H9 (cell line): Measurements from ENCODE around the gene TRIO. TPM values are rescaled to one million over a fixed set of nuclear protein-coding genes. Genes with fewer than 3 reads are reported as not detected.
A peak's percentile ranks its signal among the peaks of the same experiment; 100 is the strongest.

ENCODE experiments used
- DNase-seq: peaks from one replicate; pipeline ENCODE4 v3.0.0-alpha.2; 2017
- H2AFZ ChIP-seq: one replicate; pipeline ENCODE4 v1.6.1; 2013; ENCODE audit warnings: mild to moderate bottlenecking, low read length, control low read depth, moderate library complexity
- H2AK5ac ChIP-seq: 2 replicates; pipeline ENCODE4 v1.6.1; 2013; ENCODE audit warnings: low read length, control low read depth, mixed read lengths; ENCODE audit not compliant: insufficient read length
- H2BK120ac ChIP-seq: one replicate; pipeline ENCODE4 v1.6.1; 2013; ENCODE audit warnings: low read depth, mild to moderate bottlenecking, low read length, control low read depth, inconsistent platforms; ENCODE audit not compliant: poor library complexity, severe bottlenecking
- H2BK12ac ChIP-seq: 2 replicates; pipeline ENCODE4 v1.6.1; 2013; ENCODE audit warnings: low read length, control low read depth, mixed read lengths, low read depth; ENCODE audit not compliant: insufficient read length
- H2BK15ac ChIP-seq: 2 replicates; pipeline ENCODE4 v1.6.1; 2013; ENCODE audit warnings: low read depth, low read length, control low read depth
- H2BK20ac ChIP-seq: one replicate; pipeline ENCODE4 v1.6.1; 2013; ENCODE audit warnings: low read depth, mild to moderate bottlenecking, low read length, control low read depth, inconsistent platforms; ENCODE audit not compliant: poor library complexity, severe bottlenecking
- H2BK5ac ChIP-seq: 2 replicates; pipeline ENCODE4 v1.6.1; 2013; ENCODE audit warnings: low read length, control low read depth, mixed read lengths; ENCODE audit not compliant: insufficient read length
- H3K14ac ChIP-seq: 2 replicates; pipeline ENCODE4 v1.6.1; 2013; ENCODE audit warnings: low read length, control low read depth; ENCODE audit not compliant: insufficient read depth
- H3K18ac ChIP-seq: 2 replicates; pipeline ENCODE4 v1.6.1; 2013; ENCODE audit warnings: low read depth, mild to moderate bottlenecking, mixed read lengths, low read length, control low read depth; ENCODE audit not compliant: insufficient read length
- H3K23ac ChIP-seq: 2 replicates; pipeline ENCODE4 v1.6.1; 2013; ENCODE audit warnings: low read length, control low read depth, mixed read lengths, low read depth; ENCODE audit not compliant: insufficient read length
- H3K23me2 ChIP-seq: 2 replicates; pipeline ENCODE4 v1.6.1; 2013; ENCODE audit warnings: low read depth, mild to moderate bottlenecking, mixed read lengths, low read length, control low read depth; ENCODE audit not compliant: insufficient read length, poor library complexity, severe bottlenecking
- H3K27ac ChIP-seq: 2 replicates; pipeline ENCODE4 v1.5.1; 2013; ENCODE audit warnings: low read length, control low read depth, mixed read lengths, low read depth; ENCODE audit not compliant: insufficient read length
- H3K27me3 ChIP-seq: 2 replicates; pipeline ENCODE4 v1.6.1; 2013; ENCODE audit warnings: low read length, control low read depth, inconsistent platforms; ENCODE audit not compliant: insufficient read depth
- H3K4ac ChIP-seq: 2 replicates; pipeline ENCODE4 v1.6.1; 2013; ENCODE audit warnings: low read depth, mild to moderate bottlenecking, control low read depth, inconsistent platforms, low read length, moderate library complexity
- H3K4me1 ChIP-seq: 2 replicates; pipeline ENCODE4 v1.6.1; 2013; ENCODE audit warnings: low read length, control low read depth, inconsistent platforms; ENCODE audit not compliant: insufficient read depth
- H3K4me2 ChIP-seq: 2 replicates; pipeline ENCODE4 v1.6.1; 2013; ENCODE audit warnings: low read length, control low read depth, mixed read lengths; ENCODE audit not compliant: insufficient read length, insufficient read depth
- H3K56ac ChIP-seq: 2 replicates; pipeline ENCODE4 v1.6.1; 2013; ENCODE audit warnings: low read depth, mild to moderate bottlenecking, mixed read lengths, low read length, control low read depth; ENCODE audit not compliant: insufficient read length
- H3K79me1 ChIP-seq: 2 replicates; pipeline ENCODE4 v1.6.1; 2013; ENCODE audit warnings: low read depth, mild to moderate bottlenecking, moderate library complexity, low read length, control low read depth, inconsistent platforms; ENCODE audit not compliant: insufficient read depth, poor library complexity, severe bottlenecking
- H3K79me2 ChIP-seq: 2 replicates; pipeline ENCODE4 v1.6.1; 2013; ENCODE audit warnings: low read length, control low read depth, inconsistent platforms; ENCODE audit not compliant: insufficient read depth
- H3K9ac ChIP-seq: 2 replicates; pipeline ENCODE4 v1.6.1; 2013; ENCODE audit warnings: low read length, control low read depth, mixed read lengths; ENCODE audit not compliant: insufficient read length; ENCODE audit errors: extremely low read depth
- H3K9me3 ChIP-seq: one replicate; pipeline ENCODE4 v1.6.1; 2013; ENCODE audit warnings: low read depth, low read length, inconsistent platforms; ENCODE audit not compliant: control insufficient read depth
- H3T11ph ChIP-seq: one replicate; pipeline ENCODE4 v1.6.1; 2013; ENCODE audit warnings: mild to moderate bottlenecking, low read length, control low read depth, inconsistent platforms
- H4K20me1 ChIP-seq: one replicate; pipeline ENCODE4 v1.6.1; 2013; ENCODE audit not compliant: control insufficient read depth, insufficient read length, insufficient read depth
- H4K5ac ChIP-seq: 2 replicates; pipeline ENCODE4 v1.6.1; 2013; ENCODE audit warnings: low read depth, mild to moderate bottlenecking, mixed read lengths, low read length, control low read depth; ENCODE audit not compliant: insufficient read length
- H4K8ac ChIP-seq: replicated peaks from 2 replicates; pipeline ENCODE4 v1.6.1; 2013; ENCODE audit warnings: low read length, control low read depth, mixed read lengths, low read depth; ENCODE audit not compliant: insufficient read length
- H4K91ac ChIP-seq: 2 replicates; pipeline ENCODE4 v1.6.1; 2013; ENCODE audit warnings: low read depth, mild to moderate bottlenecking, moderate library complexity, mixed read lengths, low read length, control low read depth; ENCODE audit not compliant: insufficient read length
- H3K27ac Mint-ChIP-seq, 3 experiments: 2 replicates in 2 of 3; 3 replicates in 1 of 3; pipeline ENCODE4 v1.8.0; 2020 to 2021; ENCODE audit warnings: mixed read lengths in 3 of 3, mild to moderate bottlenecking in 1 of 3, moderate library complexity in 1 of 3
- H3K27me3 Mint-ChIP-seq: 2 replicates; pipeline ENCODE4 v1.8.0; 2021; ENCODE audit warnings: low read depth, mild to moderate bottlenecking, moderate library complexity, mixed read lengths
- H3K36me3 Mint-ChIP-seq, 3 experiments: 2 replicates in 2 of 3; 3 replicates in 1 of 3; pipeline ENCODE4 v1.8.0; 2020 to 2021; ENCODE audit warnings: low read depth in 3 of 3, mixed read lengths in 3 of 3; ENCODE audit not compliant: insufficient read depth in 1 of 3
- H3K4me1 Mint-ChIP-seq, 2 experiments: 2 replicates each; pipeline ENCODE4 v1.8.0; 2020; ENCODE audit warnings: mixed read lengths in 2 of 2
- H3K4me3 Mint-ChIP-seq, 2 experiments: 2 replicates in 1 of 2; 3 replicates in 1 of 2; pipeline ENCODE4 v1.8.0; 2020 to 2021; ENCODE audit warnings: mild to moderate bottlenecking in 2 of 2, mixed read lengths in 2 of 2, moderate library complexity in 1 of 2
- H3K9me3 Mint-ChIP-seq, 2 experiments: 2 replicates in 1 of 2; 3 replicates in 1 of 2; pipeline ENCODE4 v1.8.0; 2020; ENCODE audit warnings: mild to moderate bottlenecking in 2 of 2, mixed read lengths in 2 of 2, moderate library complexity in 1 of 2
- CTCF ChIP-seq: fragments of 200-600 bp; sonication (generic); conservative IDR thresholded peaks from 3 replicates; pipeline ENCODE4 v1.8.0; 2021; ENCODE audit warnings: antibody characterized with exemption, mild to moderate bottlenecking
- WGBS: extraction: QIAGEN DNeasy Blood & Tissue Kit; methylation state at CpG from one replicate; pipeline ENCODE4 v1.1.7; 2013; ENCODE audit warnings: missing lambda C conversion rate, low lambda C conversion rate, mixed read lengths; ENCODE audit not compliant: insufficient read length; ENCODE audit errors: extremely low coverage; 5-methylcytosine and 5-hydroxymethylcytosine counted together
- total RNA-seq: library from RNA; stranded (reverse); gene quantifications from 2 replicates; pipeline ENCODE4 v1.2.1, GENCODE V29; 2021

The TRIO gene
- total RNA-seq, 1 experiment from 2014 or later, result 87.8 TPM

- no peak overlapping the region for H2BK12ac ChIP-seq
- H3K9ac ChIP-seq, result no peak overlapping the region
- DNase-seq, result no peak
- no peak overlapping the region for H3K4ac ChIP-seq
- no peaks in the 10 kb centered on the region for H3K9me3 Mint-ChIP-seq
- no peak overlapping the region for H4K5ac ChIP-seq
- no peak overlapping the region for H2BK120ac ChIP-seq
- no peak overlapping the region for H2AK5ac ChIP-seq
- H3K56ac ChIP-seq, result no peak overlapping the region
- H2BK5ac ChIP-seq, result no peak overlapping the region
- no peak overlapping the region for H3K18ac ChIP-seq
- H3K4me1 Mint-ChIP-seq, result peaks cover 25 to 27% of the 10 kb centered on the region in 2 experiments
- H2BK15ac ChIP-seq, result no peak overlapping the region
- H3K36me3 Mint-ChIP-seq, result peaks cover 14 to 35% (median 33%) of the 10 kb centered on the region in 3 experiments; a peak in 6 of 7 replicates
- TF ChIP-seq CTCF, result no peak
- H3K79me2 ChIP-seq, result no peaks in the 10 kb centered on the region
- H3K4me2 ChIP-seq, result no peak overlapping the region
- no peak overlapping the region for H2AFZ ChIP-seq
- no peak overlapping the region for H2BK20ac ChIP-seq
- H3K23me2 ChIP-seq, result no peaks in the 10 kb centered on the region
- H3T11ph ChIP-seq, result no peak overlapping the region
- H4K20me1 ChIP-seq, result no peaks in the 10 kb centered on the region
- H4K91ac ChIP-seq, result no peak overlapping the region
- H4K8ac ChIP-seq, result no peak overlapping the region
- peak overlapping the region in 1 of 2 experiments; percentile 60; a peak in 2 of 5 replicates for H3K4me3 Mint-ChIP-seq
- H3K27ac Mint-ChIP-seq, result peak overlapping the region in 1 of 3 experiments; percentile 34; a peak in 2 of 7 replicates
- no peaks in the 10 kb centered on the region for H3K79me1 ChIP-seq
- H3K27ac ChIP-seq, result no peak overlapping the region
- no peaks in the 10 kb centered on the region for H3K9me3 ChIP-seq
- H3K27me3 ChIP-seq, result no peaks in the 10 kb centered on the region
- peaks cover 5% of the 10 kb centered on the region for H3K4me1 ChIP-seq
- H3K23ac ChIP-seq, result no peak overlapping the region
- no peaks in the 10 kb centered on the region for H3K27me3 Mint-ChIP-seq
- no peak overlapping the region for H3K14ac ChIP-seq
- 100% methylated on average over 1 of the region's 7 CpGs for WGBS
These were observed 215.4 kb downstream of the TRIO start for GRCh38 chr5:14358536-14358935.
